ENCODE data around the gene TPO.
"Not testable (repeated sequence)": the region's sequence is repeated elsewhere in the genome, so short reads cannot be mapped to it uniquely, and the experiment has no call there.

TPO gene

GRCh38 chr2:1405967-1406366, 7.3 kb upstream of the TPO start:
- no peak for DNase-seq

GRCh38 chr2:1406434-1406833, 6.8 kb upstream of the TPO start:
- DNase-seq = no peak

DNA sequence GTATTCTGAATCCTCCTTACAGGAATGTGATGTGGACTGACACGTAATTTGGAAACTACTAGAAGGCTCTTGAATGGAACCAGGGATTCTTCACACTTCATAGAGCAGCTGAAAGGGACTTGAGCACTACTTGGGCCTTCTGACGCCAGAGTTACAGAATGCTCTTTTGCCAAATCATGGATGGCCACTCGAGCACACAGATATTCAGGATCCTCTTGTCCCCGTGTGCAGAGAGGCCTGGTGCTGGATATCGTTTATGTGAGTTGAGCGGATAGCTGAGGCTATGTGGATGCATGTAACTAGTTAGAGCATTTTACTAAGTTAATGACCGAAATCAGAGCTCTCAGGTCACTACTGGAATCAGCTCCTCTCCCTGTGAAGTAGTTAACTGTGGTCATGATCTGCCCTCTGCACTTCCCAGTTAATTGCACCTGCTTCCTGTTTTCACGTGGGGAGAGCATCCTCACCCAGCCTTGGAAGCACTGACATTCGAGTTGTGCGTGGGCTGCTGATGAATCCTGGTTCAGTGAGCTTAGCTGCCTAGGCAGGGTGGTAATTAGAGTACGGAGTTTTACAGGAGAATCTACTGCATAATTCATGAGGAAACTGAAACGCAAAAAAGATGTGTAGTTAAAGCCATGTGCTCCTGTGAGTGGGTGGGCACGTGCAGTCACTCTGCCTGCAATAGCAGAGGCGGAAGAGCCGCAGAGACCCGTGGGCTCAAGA, 5.2 kb upstream of the TPO start:
- peak in 1 of 2 experiments; percentile 8 for DNase-seq

GRCh38 chr2:1414121-1414520, 858 bp downstream of the TPO start:
- DNase-seq = no peak

DNA sequence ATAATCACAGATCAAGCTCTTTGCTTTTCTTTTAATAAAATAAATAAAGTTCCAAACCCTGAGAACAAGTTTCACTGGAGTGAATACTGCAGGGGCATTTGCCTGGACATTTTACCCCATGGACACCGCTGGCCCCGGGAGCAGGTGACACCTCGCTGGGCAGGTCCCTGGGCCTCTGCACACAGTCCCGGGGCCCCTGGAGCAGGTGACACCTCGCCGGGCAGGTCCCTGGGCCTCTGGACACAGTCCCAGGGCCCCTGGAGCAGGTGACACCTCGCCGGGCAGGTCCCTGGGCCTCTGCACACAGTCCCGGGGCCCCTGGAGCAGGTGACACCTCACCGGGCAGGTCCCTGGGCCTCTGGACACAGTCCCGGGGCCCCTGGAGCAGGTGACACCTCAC, 1.6 kb downstream of the TPO start:
- DNase-seq = not testable (repeated sequence)

DNA sequence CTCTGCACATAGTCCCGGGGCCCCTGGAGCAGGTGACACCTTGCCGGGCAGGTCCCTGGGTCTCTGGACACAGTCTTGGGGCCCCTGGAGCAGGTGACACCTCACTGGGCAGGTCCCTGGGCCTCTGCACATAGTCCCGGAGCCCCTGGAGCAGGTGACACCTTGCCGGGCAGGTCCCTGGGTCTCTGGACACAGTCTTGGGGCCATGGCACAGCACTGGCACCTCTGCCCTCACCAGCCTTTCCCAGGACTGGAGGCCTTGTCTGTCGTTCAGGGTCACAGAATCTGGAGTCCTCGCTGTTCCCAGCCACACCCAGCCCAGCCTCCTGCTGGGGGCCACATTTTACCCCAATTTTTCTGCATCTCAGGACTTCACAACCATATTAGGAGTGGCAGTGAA, 2.2 kb downstream of the TPO start:
- no peak for DNase-seq

GRCh38 chr2:1418566-1418965, 5.3 kb downstream of the TPO start:
- DNase-seq = no peak

DNA sequence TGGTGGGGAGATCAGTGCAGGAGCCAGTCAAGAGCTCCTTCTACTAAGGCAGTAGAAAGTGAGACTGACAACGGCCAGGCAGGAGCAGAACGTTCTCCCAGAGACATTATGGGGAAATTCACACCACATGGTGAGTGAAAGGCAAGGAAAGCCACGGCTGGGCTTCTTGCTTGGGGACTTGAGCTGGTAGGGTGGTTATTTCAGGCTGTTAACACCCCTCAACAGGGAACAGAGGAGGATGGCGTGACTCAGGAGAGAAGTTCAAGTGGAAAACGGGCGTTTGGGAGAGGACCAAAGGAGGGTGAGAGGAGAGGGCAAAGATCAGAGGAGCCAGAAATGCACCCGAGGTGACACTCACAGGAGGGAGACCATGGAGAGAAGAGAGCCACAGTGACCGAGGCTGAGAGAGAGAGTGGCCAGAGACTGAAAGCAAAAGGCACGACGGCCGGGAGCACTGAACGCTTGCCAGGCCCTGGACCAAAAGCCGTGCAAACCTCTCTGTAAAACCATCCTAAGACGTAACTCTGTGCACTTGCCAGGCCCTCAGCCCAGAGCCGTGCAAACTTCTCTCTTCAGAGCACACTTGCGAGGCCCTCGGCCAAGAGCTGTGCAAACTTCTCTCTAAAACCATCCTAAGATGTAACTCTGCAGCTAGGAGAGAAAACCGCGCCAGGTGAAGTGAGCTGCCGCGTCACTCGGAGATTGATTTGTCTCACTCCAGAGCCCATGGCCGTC, 7.7 kb downstream of the TPO start:
- no peak for DNase-seq

GRCh38 chr2:1421731-1422130, 8.5 kb downstream of the TPO start:
- no peak for DNase-seq

DNA sequence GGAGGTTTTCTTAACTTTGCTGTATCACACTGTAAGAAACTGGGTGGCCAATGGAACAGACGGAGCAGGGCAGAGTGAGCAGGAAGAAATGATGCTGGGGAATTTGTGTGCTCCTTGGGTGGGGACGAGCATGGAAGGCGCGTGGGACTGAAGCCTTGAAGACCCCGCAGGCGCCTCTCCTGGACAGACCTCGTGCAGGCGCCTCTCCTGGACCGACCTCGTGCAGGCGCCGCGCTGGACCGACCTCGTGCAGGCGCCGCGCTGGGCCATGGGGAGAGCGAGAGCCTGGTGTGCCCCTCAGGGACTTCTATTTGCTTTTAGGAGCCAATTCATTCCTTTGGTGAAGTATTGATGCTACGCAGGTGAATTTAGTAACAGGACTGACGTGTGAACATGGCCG, 8.9 kb downstream of the TPO start:
- no peak for DNase-seq

- no peak for DNase-seq
Measured at GRCh38 chr2:1422716-1423285, 9.5 kb downstream of the TPO start.

GRCh38 chr2:1427086-1427485, 13.8 kb downstream of the TPO start:
- DNase-seq = no peak

DNA sequence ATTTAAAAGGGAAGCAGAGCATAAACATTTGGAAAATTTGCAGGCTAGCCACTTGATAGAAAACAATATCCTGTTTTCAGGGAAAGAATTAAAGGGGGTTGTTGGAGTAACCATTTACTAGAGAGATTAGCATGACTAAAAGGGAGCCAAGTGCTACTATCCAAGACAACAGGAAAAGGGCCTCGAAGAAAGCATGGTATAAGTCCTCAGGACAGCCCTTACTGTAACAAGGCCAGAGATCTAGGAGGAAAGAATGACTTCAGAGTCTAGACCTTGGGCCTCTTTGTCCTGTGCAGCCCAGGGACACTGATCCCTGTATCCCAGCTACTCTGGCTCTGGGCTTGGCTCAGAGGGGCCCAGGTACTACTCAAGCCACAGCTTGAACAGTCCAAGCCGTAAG, 16.6 kb downstream of the TPO start:
- DNase-seq = no peak

DNA sequence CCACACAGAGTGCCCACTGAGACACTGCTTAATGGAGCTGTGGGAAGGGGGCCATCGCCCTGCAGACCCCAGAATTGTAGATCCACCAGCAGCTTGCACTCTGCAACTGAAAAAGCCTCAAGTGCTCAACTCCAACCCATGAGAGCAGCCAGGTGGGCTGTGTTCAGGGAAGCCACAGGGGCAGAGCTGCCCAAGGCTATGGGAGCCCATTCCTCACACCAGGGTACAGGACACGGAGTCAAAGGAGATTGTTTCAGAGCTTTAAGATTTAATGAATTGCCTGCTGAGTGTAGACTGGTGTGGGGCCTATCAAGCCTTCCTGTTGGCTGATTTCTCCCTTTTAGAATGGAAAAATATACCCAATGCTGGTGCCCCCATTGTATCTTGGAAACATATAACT, 17.2 kb downstream of the TPO start:
- no peak for DNase-seq

- no peak for DNase-seq
Measured at GRCh38 chr2:1431886-1432400, 18.7 kb downstream of the TPO start.

GRCh38 chr2:1432726-1433125, 19.5 kb downstream of the TPO start:
- DNase-seq = no peak

DNA sequence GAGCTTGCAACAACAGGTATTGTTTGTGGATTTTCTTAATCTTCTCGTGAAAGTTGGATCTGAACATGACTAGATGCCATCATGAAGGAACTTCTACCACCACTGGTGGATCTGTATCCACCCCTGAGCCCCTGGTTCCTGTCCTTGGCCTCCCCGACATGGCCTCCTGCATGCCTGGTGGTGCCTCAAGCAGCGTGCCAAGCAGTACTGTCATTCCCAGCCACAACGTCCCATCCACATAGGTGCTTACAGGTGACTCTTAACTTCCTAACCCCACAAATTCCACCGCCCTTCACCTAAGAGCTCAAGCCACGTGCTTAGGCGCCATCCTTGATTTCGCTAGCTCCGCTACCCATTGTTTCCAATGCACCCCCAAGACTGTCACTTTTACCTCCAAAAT, 23.1 kb downstream of the TPO start:
- no peak for DNase-seq

- DNase-seq = no peak
Measured at GRCh38 chr2:1437101-1437500, 23.8 kb downstream of the TPO start.

- DNase-seq = no peak
Measured at GRCh38 chr2:1437537-1437936, 24.3 kb downstream of the TPO start.

- no peak for DNase-seq
Measured at GRCh38 chr2:1438972-1439371, 25.7 kb downstream of the TPO start.

DNA sequence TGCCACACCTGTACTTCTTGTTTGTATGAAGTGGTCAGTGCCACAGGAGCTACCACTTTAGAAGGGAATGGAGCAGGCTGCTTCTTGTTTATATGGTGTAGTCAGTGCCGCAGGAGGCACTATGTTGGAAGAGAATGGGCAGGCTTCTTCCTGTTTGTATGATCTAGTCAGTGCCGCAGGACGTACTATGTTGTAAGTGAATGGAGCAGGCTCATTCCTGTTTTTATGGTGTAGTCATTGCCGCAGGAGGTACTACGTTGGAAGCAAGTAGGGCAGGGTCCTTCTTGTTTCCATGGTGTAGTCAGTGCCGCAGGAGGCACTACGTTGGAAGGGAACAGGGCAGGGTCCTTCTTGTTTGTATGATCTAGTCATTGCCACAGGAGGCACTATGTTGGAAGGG, 27.3 kb downstream of the TPO start:
- DNase-seq = no peak

DNA sequence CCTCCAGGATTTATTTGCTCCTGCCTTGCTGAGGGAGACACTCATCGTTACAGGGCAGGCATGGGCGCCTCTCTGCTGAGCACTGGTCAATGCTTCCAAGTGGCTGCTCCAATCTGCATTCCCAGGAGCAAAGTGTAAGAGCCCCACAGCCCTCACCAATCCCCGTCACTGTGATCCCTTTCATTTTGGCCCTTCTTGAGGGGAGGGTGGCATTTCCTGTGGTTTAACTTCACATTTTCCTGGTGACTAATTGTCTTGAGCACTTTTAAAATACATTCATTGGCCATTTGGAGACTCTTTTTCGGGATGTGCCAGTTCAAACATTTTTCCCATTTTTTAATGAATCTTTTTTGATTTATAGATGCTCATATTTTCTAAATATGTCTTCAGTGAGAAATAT, 33.0 kb downstream of the TPO start:
- no peak for DNase-seq

GRCh38 chr2:1448009-1448408, 34.7 kb downstream of the TPO start:
- no peak for DNase-seq

GRCh38 chr2:1450915-1451314, 37.7 kb downstream of the TPO start:
- DNase-seq = no peak

All from Kasumi-1 (cell line).